Measurements from ENCODE around the gene CA10.

- TF ChIP-seq POLR2AphosphoS5 (IDR thresholded peaks at IDR 0.05; ENCODE audit: low read depth, low read length) (no peak), POLR2A (IDR thresholded peaks at IDR 0.05; ENCODE audit: low read depth, low read length) (no peak), TAF1 (IDR thresholded peaks at IDR 0.05; ENCODE audit: borderline replicate concordance, low read depth, low read length) (no peak)
Measured at GRCh38 chr17:51687887-51688286, 470.6 kb downstream of the CA10 start.
